Panc1 (cell line): Measurements from ENCODE around the gene IGF2BP1. TPM values are rescaled to one million over a fixed set of nuclear protein-coding genes. Genes with fewer than 3 reads are reported as not detected.

Experiments used
- ATAC-seq: fragments of 200-7000 bp; cut with Tn5 transposase; 2 replicates; pipeline ENCODE4 v1.9.1; 2020; ENCODE audit warnings: mild to moderate bottlenecking, moderate library complexity
- BruUV-seq: library from RNA; stranded (reverse); fragments of 400-500 nt; replicated peaks from 2 replicates; lab custom pipeline; 2021; lab: Mats Ljungman, UMichigan
- CTCF ChIA-PET: fragments of 300-600 bp; sonication (Branson Sonifier 250); formaldehyde crosslinking; loops from one replicate; lab custom pipeline; 2022; ENCODE audit warnings: antibody characterized with exemption; lab: Charles Lee
- POLR2A ChIA-PET: fragments of 300-600 bp; sonication (Branson Sonifier 250); formaldehyde crosslinking; loops from one replicate; lab custom pipeline; 2022; ENCODE audit warnings: antibody characterized with exemption; lab: Charles Lee
- DNase-seq: peaks from one replicate; pipeline ENCODE4 v3.0.0-alpha.2; 2010; ENCODE audit warnings: low read depth, low spot score
- H3K27ac ChIP-seq: 2 replicates; pipeline ENCODE4 v1.5.1; 2011; ENCODE audit warnings: mild to moderate bottlenecking, low read length, inconsistent platforms
- H3K27me3 ChIP-seq: fragments of 200-500 bp; sonication (Bioruptor generic); 2 replicates; pipeline ENCODE4 v1.6.0; 2014; ENCODE audit warnings: low read length, inconsistent platforms; ENCODE audit not compliant: control insufficient read depth, insufficient read depth
- H3K36me3 ChIP-seq: fragments of 200-500 bp; sonication (Bioruptor generic); 2 replicates; pipeline ENCODE4 v1.5.1; 2014; ENCODE audit warnings: inconsistent platforms, mild to moderate bottlenecking, low read length, moderate library complexity; ENCODE audit not compliant: control insufficient read depth, insufficient read depth
- H3K4me1 ChIP-seq: 2 replicates; pipeline ENCODE4 v1.5.1; 2011; ENCODE audit warnings: inconsistent platforms, mild to moderate bottlenecking, low read length, moderate library complexity; ENCODE audit not compliant: control insufficient read depth, insufficient read depth
- H3K4me3 ChIP-seq, 2 experiments: 2 replicates each; pipeline ENCODE4 v1.5.1; 2011 to 2012; ENCODE audit warnings: low read depth in 2 of 2, low read length in 2 of 2, mild to moderate bottlenecking in 2 of 2, inconsistent platforms in 1 of 2, moderate library complexity in 1 of 2
- H3K9me3 ChIP-seq: fragments of 200-500 bp; sonication (Bioruptor generic); 2 replicates; pipeline ENCODE4 v1.5.1; 2014; ENCODE audit warnings: low read depth, mild to moderate bottlenecking, inconsistent platforms, low read length, moderate library complexity; ENCODE audit not compliant: control insufficient read depth, insufficient read depth
- POLR2AphosphoS5 ChIP-seq: IDR thresholded peaks from 2 replicates; pipeline ENCODE4 v1.6.1; 2012; ENCODE audit warnings: mild to moderate bottlenecking, low read depth, low read length, moderate library complexity
- REST ChIP-seq, 2 experiments: IDR thresholded peaks; 2 replicates each; pipeline ENCODE4 v1.6.1; 2011 to 2012; ENCODE audit warnings: low read depth in 2 of 2, control low read depth in 1 of 2, low read length in 1 of 2, mild to moderate bottlenecking in 1 of 2, moderate library complexity in 1 of 2; ENCODE audit not compliant: insufficient read depth in 1 of 2
- SIN3A ChIP-seq: IDR thresholded peaks from 2 replicates; pipeline ENCODE4 v1.6.1; 2012; ENCODE audit warnings: low read depth, mild to moderate bottlenecking, low read length, moderate library complexity, borderline replicate concordance; ENCODE audit not compliant: insufficient read depth
- TCF7L2 ChIP-seq: IDR thresholded peaks from 2 replicates; pipeline ENCODE4 v1.6.1; 2011; ENCODE audit warnings: mild to moderate bottlenecking, low read depth, low read length, inconsistent platforms
- in situ Hi-C: cut with HindIII; loops from 2 replicates; pipeline ENCODE4 v1.10.0; 2016; ENCODE audit warnings: low sequenced_read_pairs, low pct_unique_long_range_greater_than_20kb
- intact Hi-C: fragments of 100-400 bp; cut with micrococcal nuclease; formaldehyde crosslinking; loops from one replicate; pipeline ENCODE4 v1.10.0; 2022; ENCODE audit not compliant: unreplicated experiment
- total RNA-seq: library from RNA; stranded (reverse); gene quantifications from one replicate; pipeline ENCODE4 v1.2.1, GENCODE V29; 2021; ENCODE audit not compliant: unreplicated experiment
- TF ChIP-seq, protein P1 (sequence below): fragments of 450-650 bp; IDR thresholded peaks from 2 replicates; pipeline ENCODE4 v1.5.1; 2017; ENCODE audit warnings: mild to moderate bottlenecking

The IGF2BP1 gene
- total RNA-seq, 1 experiment from 2014 or later = 109 TPM

- peak; percentile 57 for ATAC-seq
Observed at GRCh38 chr17:49061524-49061943, 64.3 kb downstream of the IGF2BP1 start.

GRCh38 chr17:49063652-49064051 lies 66.5 kb downstream of the IGF2BP1 start:
- intact Hi-C loops (no loop called here), in situ Hi-C loops (no loop called here)
- Histone ChIP-seq H3K9me3 (no peaks in the 10 kb centered on the region), H3K4me1 (no peaks in the 10 kb centered on the region), H3K27ac (no peak overlapping the region), H3K4me3 (no peak overlapping the region), H3K36me3 (no peaks in the 10 kb centered on the region), H3K27me3 (no peaks in the 10 kb centered on the region)
- DNase-seq (no peak), ATAC-seq (no peak)
- ChIA-PET POLR2A (interaction anchor here (0.6 kb wide), 1 partner anchor 115 kb away, joined by 5 read pairs; no protein-coding TSS in a partner anchor), CTCF (no interaction called here)
- TF ChIP-seq POLR2AphosphoS5 (no peak), REST (IDR thresholded peaks at IDR 0.05; ENCODE audit: insufficient read depth in 1 of 2, low read depth in 2 of 2, low read length in 1 of 2) (no peak), TCF7L2 (no peak), SIN3A (no peak)
- TF ChIP-seq, protein P1, sequence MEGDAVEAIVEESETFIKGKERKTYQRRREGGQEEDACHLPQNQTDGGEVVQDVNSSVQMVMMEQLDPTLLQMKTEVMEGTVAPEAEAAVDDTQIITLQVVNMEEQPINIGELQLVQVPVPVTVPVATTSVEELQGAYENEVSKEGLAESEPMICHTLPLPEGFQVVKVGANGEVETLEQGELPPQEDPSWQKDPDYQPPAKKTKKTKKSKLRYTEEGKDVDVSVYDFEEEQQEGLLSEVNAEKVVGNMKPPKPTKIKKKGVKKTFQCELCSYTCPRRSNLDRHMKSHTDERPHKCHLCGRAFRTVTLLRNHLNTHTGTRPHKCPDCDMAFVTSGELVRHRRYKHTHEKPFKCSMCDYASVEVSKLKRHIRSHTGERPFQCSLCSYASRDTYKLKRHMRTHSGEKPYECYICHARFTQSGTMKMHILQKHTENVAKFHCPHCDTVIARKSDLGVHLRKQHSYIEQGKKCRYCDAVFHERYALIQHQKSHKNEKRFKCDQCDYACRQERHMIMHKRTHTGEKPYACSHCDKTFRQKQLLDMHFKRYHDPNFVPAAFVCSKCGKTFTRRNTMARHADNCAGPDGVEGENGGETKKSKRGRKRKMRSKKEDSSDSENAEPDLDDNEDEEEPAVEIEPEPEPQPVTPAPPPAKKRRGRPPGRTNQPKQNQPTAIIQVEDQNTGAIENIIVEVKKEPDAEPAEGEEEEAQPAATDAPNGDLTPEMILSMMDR = no peak
- BruUV-seq = no TSS peak

More at GRCh38 chr17:49061524-49061943, 64.3 kb downstream of the IGF2BP1 start:
- Histone ChIP-seq H3K27ac (no peak overlapping the region), H3K9me3 (no peaks in the 10 kb centered on the region), H3K4me3 (no peak overlapping the region), H3K36me3 (no peaks in the 10 kb centered on the region), H3K4me1 (no peaks in the 10 kb centered on the region), H3K27me3 (no peaks in the 10 kb centered on the region)
- ChIA-PET POLR2A (no interaction called here), CTCF (no interaction called here)
- no peak for DNase-seq
- BruUV-seq = no TSS peak
- intact Hi-C loops (no loop called here), in situ Hi-C loops (no loop called here)
- TF ChIP-seq SIN3A (no peak), REST (IDR thresholded peaks at IDR 0.05; ENCODE audit: insufficient read depth in 1 of 2, low read depth in 2 of 2, low read length in 1 of 2) (no peak), POLR2AphosphoS5 (no peak), TCF7L2 (no peak)
- TF ChIP-seq, protein P1 = no peak
